Fibroblast of skin of scalp (primary cell): Measurements from ENCODE around the gene MRPS31. TPM values are rescaled to one million over a fixed set of nuclear protein-coding genes. Genes with fewer than 3 reads are reported as not detected.

Source experiments
- DNase-seq: peaks from one replicate; pipeline ENCODE4 v3.0.0-alpha.2; 2013
- polyA plus RNA-seq, 2 experiments: library from polyadenylated mRNA; unstranded; fragments of 120-200 nt; gene quantifications; one replicate each; pipeline ENCODE4 v1.2.1, GENCODE V29; 2013; ENCODE audit not compliant: insufficient read length in 2 of 2

The MRPS31 gene
- 15.0 TPM for polyA plus RNA-seq (2013, experiment 1 of 2; ENCODE audit: insufficient read length)
- polyA plus RNA-seq (2013, experiment 2 of 2; ENCODE audit: insufficient read length), result 16.3 TPM

DNA sequence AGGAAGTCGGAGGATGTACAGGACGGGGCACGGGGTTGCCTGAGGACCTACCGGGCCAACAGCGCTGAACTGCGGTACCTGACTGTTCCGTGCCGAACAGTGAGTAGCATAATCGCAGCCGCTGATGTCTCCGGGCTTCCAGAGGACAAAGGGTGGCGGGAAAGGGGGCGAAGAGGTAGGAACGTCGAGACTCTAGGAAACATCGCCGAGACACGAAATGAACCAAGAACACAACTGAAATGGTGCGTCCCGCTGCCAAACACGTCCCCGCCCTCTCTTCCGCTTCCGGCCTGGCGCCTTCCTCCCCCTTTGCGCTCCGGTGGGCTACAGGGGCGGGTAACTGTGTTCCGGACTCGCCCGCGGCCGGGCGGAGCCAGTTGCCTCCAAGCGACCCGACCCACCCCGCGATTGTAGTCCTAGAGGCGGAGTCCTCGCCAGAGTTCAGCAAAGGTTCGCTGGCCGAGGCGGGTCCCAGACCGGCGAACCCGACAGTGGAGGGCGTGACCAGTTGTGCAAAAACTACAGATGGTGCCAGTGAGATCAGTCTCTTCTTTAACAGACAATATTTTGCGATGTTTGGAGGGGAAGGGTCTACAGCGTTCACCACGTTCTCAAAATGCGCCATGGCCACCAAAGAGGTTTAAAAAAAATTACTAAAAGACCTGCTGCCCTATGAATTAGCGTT, at the start of gene MRPS31:
Gene MRPS31 (minus strand): TSS at position 257 of the 685 bp plus-strand sequence. CDS start 54 bp downstream, at position 203.
- DNase-seq, result peak; percentile 94

DNA sequence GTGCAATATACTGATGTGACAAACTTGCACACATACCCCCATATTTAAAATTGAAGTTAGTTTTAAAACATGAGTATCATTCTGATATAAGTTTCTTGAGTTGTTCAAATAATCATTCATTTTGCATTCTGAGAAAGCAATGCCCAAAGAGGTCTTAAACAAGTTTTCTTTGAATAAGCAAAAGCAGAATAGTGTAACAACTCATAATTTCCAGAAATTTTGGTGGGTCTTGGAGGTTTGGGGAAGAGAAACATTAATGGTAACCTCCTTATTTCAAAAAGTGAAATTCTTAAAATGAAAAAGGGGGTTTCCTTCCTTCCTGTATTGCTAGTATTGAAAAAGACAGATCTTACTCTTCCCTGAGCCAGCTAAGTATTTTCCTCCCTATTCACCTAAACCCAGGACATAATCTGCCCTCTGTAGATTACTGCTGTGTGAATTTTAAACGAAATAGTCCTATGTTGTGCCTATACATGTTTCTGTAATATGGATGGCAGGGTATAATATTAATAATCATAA, 48.9 kb upstream of the MRPS31 start:
- no peak for DNase-seq

DNA sequence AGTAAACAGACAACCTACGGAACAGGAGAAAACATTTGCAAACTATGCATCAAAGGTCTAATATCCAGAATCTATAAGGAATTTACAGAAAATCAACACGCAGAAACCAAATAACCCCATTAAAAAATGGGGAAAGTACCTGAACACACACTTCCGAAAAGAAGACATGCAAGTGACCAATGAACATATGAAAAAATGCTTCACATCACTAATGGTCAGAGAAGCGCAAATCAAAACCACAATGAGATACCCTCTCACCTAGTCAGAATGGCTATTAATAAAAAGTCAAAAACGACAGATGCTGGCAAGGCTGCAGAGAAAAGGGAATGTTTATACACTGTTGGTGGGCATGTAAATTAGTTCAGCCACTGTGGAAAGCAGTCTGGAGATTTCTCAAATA, 47.9 kb upstream of the MRPS31 start:
- DNase-seq, result no peak

DNA sequence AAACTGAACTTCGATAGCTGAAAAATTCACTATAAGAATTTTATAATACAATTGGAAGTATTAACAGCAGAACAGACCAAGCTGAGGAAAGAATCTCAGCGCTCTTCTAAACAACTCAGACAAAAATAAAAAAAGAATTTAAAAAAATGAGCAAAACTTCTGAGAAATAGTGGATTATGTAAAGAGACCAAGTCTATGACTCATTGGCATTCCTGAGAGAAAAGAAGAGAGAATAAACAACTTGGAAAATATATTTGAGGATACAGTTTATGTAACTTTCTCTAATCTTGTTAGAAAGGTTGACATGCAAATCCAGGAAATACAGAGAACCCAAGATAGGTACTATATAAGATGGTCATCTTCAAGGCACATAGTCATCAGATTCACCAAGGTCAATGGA, 43.8 kb upstream of the MRPS31 start:
- no peak for DNase-seq

DNA sequence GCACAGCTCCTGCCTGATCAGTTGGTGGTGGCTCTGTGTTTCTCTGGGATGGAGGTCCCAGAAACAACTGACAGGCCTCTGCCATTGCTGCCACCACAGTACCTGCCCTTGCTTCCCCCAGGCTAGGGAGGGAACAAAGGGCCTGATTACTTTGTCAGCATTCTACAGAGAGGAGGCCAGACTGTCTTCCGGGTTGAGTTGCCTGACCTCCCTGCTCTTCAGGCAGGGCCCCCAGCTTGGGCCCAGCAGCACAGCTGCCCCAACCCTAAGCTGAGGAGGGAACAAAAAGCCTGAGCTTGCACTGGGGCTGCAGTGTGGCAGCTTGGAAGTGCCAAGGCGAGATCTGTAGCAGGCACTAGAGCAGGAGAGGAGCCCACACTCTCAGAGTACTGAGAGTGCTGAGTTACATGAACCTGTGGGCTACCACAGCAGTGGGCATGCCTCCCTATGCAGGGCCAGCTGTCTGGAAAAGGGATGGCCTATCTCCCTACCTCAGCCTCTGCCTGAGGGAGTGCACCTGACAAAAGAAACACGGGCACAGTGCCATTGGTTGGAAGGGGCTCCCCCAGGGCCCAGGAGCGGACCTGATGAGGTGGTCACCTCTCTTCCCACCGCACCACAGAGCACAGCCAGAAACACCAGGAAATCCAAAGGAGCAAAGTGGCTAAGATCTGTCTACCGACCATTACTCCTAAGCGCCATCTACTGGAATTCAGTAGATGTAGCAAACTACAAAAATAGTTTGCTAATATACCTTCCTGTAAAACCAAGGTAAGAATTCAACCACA, 42.9 kb upstream of the MRPS31 start:
- DNase-seq, result peak; percentile 14

DNA sequence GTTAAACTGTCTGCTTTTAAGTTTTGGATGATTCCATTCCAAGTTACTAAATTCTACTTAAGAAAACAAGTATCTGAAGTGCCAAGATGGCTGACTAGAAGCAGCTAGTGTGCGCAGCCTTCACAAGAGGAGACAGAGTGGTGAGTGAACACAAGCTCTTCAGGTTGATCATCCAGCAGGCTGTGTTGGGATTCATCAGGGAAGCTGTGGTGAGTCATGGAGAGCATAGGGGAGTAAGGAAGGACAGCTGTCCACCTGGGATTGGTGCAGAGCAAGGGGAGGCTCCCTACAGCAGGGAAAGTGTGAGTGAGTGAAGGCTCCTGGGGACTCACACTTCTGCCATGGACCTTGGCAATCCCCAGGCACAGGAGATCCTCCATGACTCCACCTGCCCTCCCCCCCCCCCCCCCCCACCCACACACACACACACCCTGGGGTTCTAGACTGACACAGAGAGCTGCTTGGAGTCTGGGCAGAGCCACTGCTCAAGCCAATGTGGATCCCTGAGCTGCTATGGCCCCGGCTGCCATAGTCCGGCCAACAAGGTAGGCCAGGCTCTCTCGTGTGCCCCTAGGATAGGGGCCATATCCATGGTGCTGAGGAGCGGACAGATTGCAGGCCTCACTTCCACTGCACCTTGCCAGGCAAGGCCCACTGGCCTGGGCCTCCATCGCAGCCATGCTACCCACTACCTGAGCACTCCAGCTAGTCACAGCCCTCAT, 41.9 kb upstream of the MRPS31 start:
- peak; percentile 10 for DNase-seq

DNA sequence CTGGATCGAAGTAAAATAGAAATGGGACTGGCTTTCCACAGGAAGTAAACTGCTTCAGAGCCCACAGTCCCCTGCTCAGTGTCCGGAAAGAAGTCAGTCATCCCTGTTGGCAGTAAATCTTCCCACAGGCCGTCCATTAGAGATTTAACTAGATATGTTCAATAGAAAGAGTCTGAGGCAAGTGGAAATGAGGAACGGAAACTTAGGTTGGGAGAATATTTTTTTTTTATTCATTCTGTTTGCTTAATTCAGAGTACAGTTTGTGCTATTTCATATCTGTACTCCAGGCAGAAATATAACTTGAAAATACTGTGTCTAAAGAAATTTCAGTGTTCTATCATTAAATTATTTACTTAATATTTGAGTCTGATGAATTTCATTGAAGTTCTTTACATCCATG, 41.1 kb upstream of the MRPS31 start:
- DNase-seq, result no peak

DNA sequence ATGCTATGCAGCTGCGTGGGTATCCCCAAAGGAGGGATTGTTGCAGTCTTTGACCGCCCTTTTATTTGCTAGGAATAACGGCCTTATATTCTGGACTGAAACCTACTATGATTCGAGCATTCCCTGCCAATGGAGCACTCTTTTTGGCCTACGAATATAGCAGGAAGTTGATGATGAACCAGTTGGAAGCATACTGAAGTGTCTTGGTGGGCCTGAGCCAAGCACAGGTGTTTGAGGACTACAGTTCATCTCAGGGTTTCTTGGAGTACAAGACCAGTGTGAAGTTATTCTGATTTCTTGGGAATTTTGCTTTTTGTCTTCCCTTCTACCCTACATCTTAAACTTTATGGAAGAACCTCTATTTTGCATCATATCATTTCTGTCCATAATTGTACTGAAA, 38.5 kb upstream of the MRPS31 start:
- DNase-seq, result no peak

DNA sequence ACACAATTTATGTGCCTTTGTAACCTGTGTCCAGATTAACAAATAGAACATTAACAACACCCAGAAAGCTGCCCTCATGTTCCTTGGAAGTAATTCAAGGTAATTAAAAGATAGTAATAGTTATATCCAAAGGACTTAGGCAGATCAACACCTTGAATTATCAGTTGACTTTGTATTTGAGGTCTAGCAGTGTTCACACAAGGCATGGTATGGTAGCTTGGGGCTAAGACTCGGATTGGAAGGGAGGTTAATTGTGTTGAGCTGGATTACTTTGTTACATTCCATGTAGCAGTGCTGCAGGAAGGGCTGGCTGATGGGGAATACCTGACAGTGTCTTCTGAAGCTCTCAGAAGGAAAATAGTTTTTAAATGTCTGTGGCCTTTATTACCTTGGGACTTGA, 35.3 kb upstream of the MRPS31 start:
- no peak for DNase-seq

DNA sequence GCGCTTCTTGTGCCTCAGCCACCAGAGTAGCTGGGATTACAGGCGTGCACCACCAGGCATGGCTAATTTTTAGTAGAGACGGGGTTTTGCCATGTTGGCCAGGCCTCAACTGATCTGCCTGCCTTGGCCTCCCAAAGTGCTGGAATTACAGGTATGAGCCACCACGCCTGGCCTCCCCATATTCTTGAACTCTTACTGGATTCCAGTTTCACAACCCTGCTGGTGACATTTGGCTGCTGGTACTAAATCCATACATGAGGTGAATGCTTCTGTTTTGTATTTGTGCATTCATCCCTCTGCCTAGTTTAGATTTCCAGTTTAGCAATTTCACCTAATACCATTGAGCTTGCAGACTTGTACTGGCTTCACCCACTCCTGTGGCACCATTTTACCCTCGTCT, 32.3 kb upstream of the MRPS31 start:
- no peak for DNase-seq

DNA sequence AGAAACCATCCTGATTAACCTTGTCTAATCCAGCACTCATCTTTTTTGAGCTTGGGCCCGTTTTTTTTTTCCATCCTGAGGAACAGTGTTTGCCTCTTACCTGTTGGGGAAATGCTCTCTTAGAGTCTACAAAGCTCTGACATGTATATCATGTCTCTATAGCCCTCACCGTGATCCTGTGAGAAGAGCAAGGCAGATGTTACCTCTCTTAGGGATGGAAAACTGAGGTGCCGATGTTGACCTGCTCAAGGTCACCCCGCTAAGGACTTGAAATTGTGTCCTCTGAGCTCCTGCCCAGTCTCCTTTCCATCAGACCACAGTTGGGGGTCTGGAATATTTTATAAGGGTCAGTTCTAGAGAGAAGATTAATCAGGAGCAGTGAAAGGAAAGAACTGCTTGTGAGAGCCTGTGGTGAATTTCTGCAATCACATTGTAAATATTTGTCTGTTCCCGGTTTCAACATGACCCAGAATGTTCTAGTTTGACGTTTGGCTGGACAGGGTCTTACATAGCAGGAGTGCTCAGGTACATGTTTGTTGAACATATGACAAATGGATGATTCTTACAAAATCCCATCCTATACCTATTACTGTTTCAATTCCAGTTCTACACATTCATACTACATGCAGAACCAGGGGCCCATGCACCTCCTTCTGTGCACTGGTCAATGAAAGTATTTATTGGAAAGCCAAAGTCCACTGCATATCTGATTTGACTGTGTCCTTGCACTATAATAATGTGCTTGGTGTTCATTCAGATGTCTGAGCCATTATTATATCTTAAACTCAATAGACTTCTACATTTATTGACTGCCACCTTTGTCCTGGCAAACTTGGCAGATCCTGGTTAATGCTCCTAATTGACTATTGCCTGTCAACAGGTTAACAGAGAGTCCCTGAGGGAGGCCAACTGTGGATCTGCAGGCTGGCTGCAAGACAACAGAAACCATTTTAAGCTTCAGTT, 30.5 kb upstream of the MRPS31 start:
- DNase-seq, result no peak

DNA sequence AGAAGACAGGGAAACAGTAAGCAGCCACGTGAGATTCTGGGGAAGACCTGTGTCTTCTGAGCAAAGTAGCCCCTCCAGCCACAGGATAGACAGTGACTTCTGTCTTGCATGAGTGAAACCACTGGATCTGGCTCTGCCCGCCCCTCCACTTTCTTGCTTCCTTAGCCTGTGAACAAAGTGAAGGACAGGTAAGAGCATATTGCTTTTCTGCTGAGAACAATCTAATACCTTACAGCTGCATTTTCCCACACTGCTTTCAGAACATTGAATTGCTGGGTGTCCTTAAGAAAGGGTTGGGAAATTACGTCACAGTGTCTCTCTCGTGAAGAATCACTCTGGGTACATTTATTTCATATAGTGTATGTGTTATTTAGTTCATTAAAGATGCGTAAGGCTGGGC, 29.6 kb upstream of the MRPS31 start:
- no peak for DNase-seq

DNA sequence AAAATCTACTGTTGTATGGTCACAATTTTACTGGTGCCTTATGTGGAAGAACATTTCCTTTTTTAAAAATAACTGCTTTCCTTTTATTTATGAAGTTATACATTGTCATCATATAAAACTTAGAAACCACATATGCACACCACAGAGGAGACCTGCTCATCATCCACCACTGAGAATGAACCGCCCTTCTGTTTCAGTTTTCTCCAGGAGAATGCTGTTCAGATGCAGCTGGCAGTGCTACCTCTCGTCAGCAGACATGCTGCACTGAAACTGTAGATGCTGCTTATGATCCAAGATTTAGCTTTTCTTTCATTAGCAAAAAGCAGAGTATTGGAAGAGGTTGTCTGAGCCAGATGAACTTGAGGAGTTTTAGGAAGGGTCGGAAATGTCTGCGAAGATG, 28.5 kb upstream of the MRPS31 start:
- no peak for DNase-seq

DNA sequence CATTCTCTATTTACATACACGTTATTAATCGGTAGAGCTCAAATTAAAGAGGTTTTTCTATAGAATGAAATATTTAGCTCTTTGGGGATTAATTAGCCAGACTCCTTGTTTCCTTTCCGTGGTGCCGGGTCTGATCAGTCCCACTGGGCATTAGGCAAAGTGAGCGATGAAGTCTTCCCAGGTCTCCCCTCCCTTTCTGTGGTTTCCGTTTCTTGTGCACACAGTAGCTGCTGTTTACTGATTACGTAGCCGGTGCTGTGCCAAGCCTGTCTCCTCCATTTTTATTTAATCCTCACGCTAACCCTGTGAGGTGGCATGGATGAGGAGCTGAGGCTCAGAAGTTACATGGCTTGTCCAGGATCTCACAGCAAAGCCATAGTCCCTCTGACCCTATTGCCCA, 27.4 kb upstream of the MRPS31 start:
- DNase-seq, result no peak

DNA sequence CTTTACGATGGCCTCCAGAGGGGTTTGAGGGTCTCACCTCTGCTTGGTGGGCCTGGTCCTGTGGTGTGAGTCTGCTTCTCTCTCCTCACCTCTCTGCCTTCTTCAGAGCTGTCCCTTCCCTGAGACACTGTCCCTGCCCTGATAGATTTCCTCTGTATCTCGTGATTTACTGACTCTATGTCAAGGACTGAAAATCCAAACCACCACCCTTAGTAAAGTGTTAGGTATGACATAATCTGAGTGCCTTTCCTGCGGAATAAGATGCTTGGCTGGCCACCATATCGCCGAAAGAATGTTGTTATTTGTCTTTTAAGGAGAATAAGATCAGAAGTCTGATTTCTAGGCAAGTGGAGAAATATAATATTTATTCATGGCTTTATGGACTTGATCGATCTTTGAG, 25.7 kb upstream of the MRPS31 start:
- no peak for DNase-seq

DNA sequence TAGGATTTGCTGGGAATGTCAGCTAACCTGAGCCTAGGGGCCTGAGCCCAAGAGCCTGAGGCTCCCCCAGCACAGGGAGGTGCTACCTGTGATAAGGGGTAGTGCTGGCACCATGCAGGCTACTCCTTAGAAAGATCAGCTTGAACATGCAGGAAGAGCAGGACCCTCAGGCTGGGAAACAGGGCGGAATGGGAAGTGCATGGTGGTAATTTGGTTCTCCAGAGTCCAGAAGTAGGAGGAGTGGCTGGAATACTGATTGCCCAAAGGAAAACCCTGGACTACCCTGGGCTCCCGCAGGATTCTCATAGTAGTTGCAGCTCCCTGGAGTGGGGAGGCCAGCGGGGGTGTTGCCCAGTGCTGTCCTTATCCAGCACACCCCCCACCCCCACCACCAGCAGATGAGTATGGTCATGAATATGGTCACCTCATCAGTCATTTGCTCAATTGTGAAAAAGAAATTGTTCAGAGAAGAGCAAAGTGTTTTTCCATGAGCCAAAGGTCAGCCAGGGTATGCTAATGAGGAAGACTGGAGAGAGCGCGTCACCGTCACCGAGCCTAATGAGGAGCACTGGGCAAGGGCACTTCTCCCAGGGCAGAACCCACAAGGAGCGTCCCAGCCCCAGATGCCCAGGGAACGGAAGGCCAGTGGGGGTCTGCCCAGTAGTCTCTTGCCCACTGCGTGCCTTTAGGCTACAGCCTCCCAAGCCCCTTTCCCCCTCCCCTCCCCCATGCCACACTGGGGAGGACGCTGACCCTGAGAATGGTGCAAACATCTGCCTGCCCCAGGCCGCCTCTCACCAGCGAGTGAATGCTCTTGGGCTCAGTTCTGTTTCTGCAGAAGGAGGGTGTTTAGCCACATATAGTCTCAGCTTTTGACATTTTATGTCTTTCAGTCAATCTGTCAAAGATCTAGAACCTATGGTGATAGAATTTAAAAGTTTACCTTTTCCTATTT, 23.7 kb upstream of the MRPS31 start:
- no peak for DNase-seq

DNA sequence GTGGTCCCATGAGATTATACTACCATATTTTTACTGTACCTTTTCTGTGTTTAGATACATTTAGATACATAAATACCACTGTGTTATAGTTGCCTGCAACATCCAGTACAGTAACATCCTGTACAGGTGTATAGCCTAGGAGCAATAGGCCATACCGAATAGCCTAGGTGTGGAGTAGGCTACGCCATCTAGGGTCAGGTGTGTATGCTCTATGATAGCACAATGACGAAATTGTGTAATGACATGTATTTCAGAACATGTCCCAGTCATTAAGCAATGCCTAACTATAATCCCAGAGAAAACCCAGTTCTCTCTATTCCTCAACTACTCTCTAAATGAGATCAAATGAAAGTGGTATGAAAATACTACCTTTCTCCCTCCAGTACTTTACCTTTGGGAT, 22.3 kb upstream of the MRPS31 start:
- no peak for DNase-seq

DNA sequence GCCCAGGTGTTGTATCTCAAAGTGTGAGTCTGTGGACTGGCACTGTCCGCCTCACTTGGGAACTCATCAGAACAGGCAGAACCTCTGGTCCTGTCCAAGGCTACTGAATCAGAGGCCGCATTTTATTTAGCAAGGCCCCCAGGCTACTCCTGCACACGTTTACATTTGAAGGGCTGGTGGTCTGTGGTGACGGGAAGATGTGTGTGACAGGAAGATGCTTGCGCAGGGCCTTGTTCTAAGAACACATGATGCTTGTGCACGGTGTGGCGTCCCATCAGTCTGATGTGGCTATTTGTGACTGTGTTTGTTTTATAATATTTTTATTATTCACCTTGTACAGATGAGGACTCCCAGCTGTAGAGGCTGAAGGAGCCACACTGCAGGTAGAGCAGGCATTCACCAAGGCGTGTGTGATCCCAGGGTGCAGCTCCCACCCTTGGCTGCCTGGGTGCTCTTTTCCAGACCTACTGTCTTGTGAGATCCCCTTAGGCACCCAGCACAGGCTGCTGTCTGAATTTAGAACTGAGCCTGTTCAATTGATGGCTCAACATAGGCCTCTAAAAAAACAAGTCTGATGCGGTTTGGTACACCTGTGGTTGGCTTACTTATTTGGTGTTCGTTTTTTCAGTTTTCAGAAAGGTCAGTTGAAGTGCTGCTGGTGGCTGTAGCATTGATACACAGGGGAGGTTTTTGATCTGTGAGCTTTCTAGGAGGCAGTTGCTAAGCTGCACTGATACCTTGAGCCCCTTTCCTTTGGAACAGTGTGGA, 21.5 kb upstream of the MRPS31 start:
- no peak for DNase-seq

DNA sequence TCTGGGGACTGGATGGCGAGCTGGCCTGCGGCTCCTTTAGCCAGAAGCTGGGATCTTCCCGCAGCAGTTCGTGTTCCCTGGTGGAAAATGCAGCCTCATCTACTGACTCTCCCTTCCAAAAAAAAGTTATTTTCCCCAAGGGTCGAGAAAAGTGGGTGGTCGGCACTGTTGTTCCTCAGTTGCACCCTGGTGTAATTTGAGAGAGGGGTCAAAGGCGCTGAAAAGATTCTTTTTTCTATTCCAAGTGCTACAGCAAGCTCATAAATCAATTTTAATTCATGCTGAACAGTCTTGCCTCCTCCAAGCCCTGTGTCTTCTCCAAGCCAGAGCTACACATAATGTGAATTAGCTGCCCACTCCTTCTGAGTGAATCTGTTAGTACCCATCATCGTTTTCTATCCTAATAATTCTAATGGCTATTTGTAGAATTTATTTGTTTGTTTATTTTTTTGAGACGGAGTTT, 19.2 kb upstream of the MRPS31 start:
- no peak for DNase-seq
